GM18498 (cell line): Measurements from ENCODE around the gene LAMB3.

Experiments used
- ATAC-seq: cut with Tn5 transposase; IDR thresholded peaks from one replicate; pipeline ENCODE4 v1.9.1; 2021; ENCODE audit warnings: mild to moderate bottlenecking, moderate library complexity; ENCODE audit not compliant: unreplicated experiment

The LAMB3 gene

GRCh38 chr1:209662879-209663327 lies 10.7 kb upstream of the LAMB3 start:
- ATAC-seq = no peak

GRCh38 chr1:209661071-209661470 lies 8.8 kb upstream of the LAMB3 start:
- ATAC-seq = no peak

- ATAC-seq = peak; percentile 78
Observed at GRCh38 chr1:209659909-209660308, 7.7 kb upstream of the LAMB3 start.

GRCh38 chr1:209657918-209658317 lies 5.7 kb upstream of the LAMB3 start:
- ATAC-seq = no peak

- no peak for ATAC-seq
Observed at GRCh38 chr1:209657140-209657879, 5.1 kb upstream of the LAMB3 start.

GRCh38 chr1:209655411-209656231 lies 3.4 kb upstream of the LAMB3 start:
- no peak for ATAC-seq

- peak; percentile 49 for ATAC-seq
Observed at GRCh38 chr1:209653915-209654351, 1.7 kb upstream of the LAMB3 start.

- ATAC-seq = no peak
Observed at GRCh38 chr1:209652873-209653401, 712 bp upstream of the LAMB3 start.

- peak; percentile 71 for ATAC-seq
Observed at GRCh38 chr1:209651138-209651587, 1.1 kb downstream of the LAMB3 start.

- no peak for ATAC-seq
Observed at GRCh38 chr1:209650454-209650853, 1.8 kb downstream of the LAMB3 start.

- no peak for ATAC-seq
Observed at GRCh38 chr1:209648931-209649776, 3.1 kb downstream of the LAMB3 start.

GRCh38 chr1:209648346-209648745 lies 3.9 kb downstream of the LAMB3 start:
- ATAC-seq = no peak

- ATAC-seq = no peak
Observed at GRCh38 chr1:209647156-209647555, 5.1 kb downstream of the LAMB3 start.

- no peak for ATAC-seq
Observed at GRCh38 chr1:209646558-209646957, 5.7 kb downstream of the LAMB3 start.

- ATAC-seq = no peak
Observed at GRCh38 chr1:209645574-209646452, 6.4 kb downstream of the LAMB3 start.

GRCh38 chr1:209643285-209644020 lies 8.8 kb downstream of the LAMB3 start:
- no peak for ATAC-seq

- ATAC-seq = no peak
Observed at GRCh38 chr1:209642816-209643215, 9.4 kb downstream of the LAMB3 start.

- ATAC-seq = no peak
Observed at GRCh38 chr1:209641832-209642172, 10.4 kb downstream of the LAMB3 start.

- ATAC-seq = no peak
Observed at GRCh38 chr1:209635850-209636249, 16.4 kb downstream of the LAMB3 start.
